ENCODE results near the gene DISC1.

DNA sequence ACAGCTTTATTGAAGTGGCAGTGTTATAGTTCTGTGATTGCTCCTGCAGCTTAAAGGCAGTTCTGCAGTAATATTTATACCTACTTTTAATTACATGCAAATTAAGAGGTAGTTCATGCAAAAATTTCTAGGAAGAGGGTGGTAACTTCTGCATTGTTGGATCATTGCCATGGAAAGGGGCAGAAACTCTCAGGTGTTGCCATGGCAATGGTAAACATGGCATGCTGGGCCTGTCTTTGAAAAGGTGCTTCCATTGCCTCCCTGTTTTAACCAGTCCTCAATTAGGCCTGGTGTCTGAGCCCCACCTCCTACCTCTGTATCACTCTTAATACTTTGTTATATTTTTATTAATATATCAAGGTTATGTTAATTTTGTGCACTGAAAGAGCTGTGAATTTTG is 104.7 kb downstream of the DISC1 start:
- TF ChIP-seq EZH2 (IDR thresholded peaks at IDR 0.05; ENCODE audit: borderline replicate concordance, low read depth, low read length, severe bottlenecking) (no peak), POLR2A (IDR thresholded peaks at IDR 0.05; ENCODE audit: low read depth, low read length) (no peak)
- TF ChIP-seq, protein P1, sequence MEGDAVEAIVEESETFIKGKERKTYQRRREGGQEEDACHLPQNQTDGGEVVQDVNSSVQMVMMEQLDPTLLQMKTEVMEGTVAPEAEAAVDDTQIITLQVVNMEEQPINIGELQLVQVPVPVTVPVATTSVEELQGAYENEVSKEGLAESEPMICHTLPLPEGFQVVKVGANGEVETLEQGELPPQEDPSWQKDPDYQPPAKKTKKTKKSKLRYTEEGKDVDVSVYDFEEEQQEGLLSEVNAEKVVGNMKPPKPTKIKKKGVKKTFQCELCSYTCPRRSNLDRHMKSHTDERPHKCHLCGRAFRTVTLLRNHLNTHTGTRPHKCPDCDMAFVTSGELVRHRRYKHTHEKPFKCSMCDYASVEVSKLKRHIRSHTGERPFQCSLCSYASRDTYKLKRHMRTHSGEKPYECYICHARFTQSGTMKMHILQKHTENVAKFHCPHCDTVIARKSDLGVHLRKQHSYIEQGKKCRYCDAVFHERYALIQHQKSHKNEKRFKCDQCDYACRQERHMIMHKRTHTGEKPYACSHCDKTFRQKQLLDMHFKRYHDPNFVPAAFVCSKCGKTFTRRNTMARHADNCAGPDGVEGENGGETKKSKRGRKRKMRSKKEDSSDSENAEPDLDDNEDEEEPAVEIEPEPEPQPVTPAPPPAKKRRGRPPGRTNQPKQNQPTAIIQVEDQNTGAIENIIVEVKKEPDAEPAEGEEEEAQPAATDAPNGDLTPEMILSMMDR (IDR thresholded peaks at IDR 0.05; ENCODE audit: extremely low read depth in 1 of 2, insufficient read depth in 1 of 2, low read depth in 1 of 2, low read length in 2 of 2) = no peak
